Measurements from ENCODE around the gene VAC14.

- TF ChIP-seq POLR2A (IDR thresholded peaks at IDR 0.05; ENCODE audit: low read length) (no peak), CTCF (IDR thresholded peaks at IDR 0.05) (no peak), CEBPB (IDR thresholded peaks at IDR 0.05) (no peak), ZFP36 (IDR thresholded peaks at IDR 0.05; ENCODE audit: borderline replicate concordance, partially characterized antibody) (no peak), SREBF2 (IDR thresholded peaks at IDR 0.05) (no peak)
These were observed 139.4 kb downstream of the VAC14 start for GRCh38 chr16:70661534-70661917.

Measured in A549 (cell line).